HUES6 (cell line): Measurements from ENCODE around the gene TNS1.

ENCODE experiments used
- H3K27ac ChIP-seq: 2 replicates; pipeline ENCODE4 v1.7.0; 2013; ENCODE audit warnings: low read depth, mild to moderate bottlenecking, low read length, inconsistent platforms
- H3K27me3 ChIP-seq: 2 replicates; pipeline ENCODE4 v1.6.1; 2013; ENCODE audit warnings: low read length; ENCODE audit not compliant: control insufficient read depth, insufficient read depth
- H3K36me3 ChIP-seq: 2 replicates; pipeline ENCODE4 v1.6.1; 2013; ENCODE audit warnings: low read length; ENCODE audit not compliant: control insufficient read depth, insufficient read depth
- H3K4me1 ChIP-seq: 2 replicates; pipeline ENCODE4 v1.6.1; 2013; ENCODE audit warnings: low read length; ENCODE audit not compliant: control insufficient read depth, insufficient read depth
- H3K4me3 ChIP-seq: 2 replicates; pipeline ENCODE4 v1.5.1; 2013; ENCODE audit warnings: low read depth, low read length
- H3K9ac ChIP-seq: one replicate; pipeline ENCODE4 v1.6.1; 2013; ENCODE audit warnings: mild to moderate bottlenecking, low read length
- H3K9me3 ChIP-seq: 2 replicates; pipeline ENCODE4 v1.6.1; 2013; ENCODE audit warnings: low read depth, low read length; ENCODE audit not compliant: control insufficient read depth, insufficient read depth

Gene TNS1

GRCh38 chr2:217844696-217845095 is 158.1 kb downstream of the TNS1 start:
- Histone ChIP-seq H3K27ac (no peak overlapping the region), H3K36me3 (no peaks in the 10 kb centered on the region; the same call in 1 of the 2 replicates), H3K4me1 (no peaks in the 10 kb centered on the region), H3K27me3 (no peaks in the 10 kb centered on the region), H3K9me3 (peaks cover 17% of the 10 kb centered on the region), H3K4me3 (no peak overlapping the region), H3K9ac (no peak overlapping the region)

GRCh38 chr2:217843324-217843723 is 159.5 kb downstream of the TNS1 start:
- Histone ChIP-seq H3K9me3 (peaks cover 17% of the 10 kb centered on the region), H3K36me3 (no peaks in the 10 kb centered on the region; the same call in 1 of the 2 replicates), H3K9ac (no peak overlapping the region), H3K27ac (no peak overlapping the region), H3K27me3 (no peaks in the 10 kb centered on the region), H3K4me3 (no peak overlapping the region), H3K4me1 (no peaks in the 10 kb centered on the region)

- H3K9me3 ChIP-seq: peaks cover 17% of the 10 kb centered on the region
- H3K4me1 ChIP-seq: 0 out of 2 replicates have a peak, but pooled peaks cover 5% of the 10 kb centered on the region
- no peaks in the 10 kb centered on the region for H3K27me3 ChIP-seq
- H3K4me3 ChIP-seq: no peak overlapping the region
- no peak overlapping the region for H3K27ac ChIP-seq
- no peaks in the 10 kb centered on the region; the same call in 1 of the 2 replicates for H3K36me3 ChIP-seq
- no peak overlapping the region for H3K9ac ChIP-seq
These were observed 160.8 kb downstream of the TNS1 start for GRCh38 chr2:217842017-217842416.

GRCh38 chr2:217840522-217840921 is 162.3 kb downstream of the TNS1 start:
- Histone ChIP-seq H3K27me3 (no peaks in the 10 kb centered on the region), H3K9me3 (peaks cover 16% of the 10 kb centered on the region), H3K27ac (no peak overlapping the region), H3K4me3 (no peak overlapping the region), H3K4me1 (peaks cover 13% of the 10 kb centered on the region; the same call in 1 of the 2 replicates), H3K36me3 (no peaks in the 10 kb centered on the region; the same call in 1 of the 2 replicates), H3K9ac (no peak overlapping the region)

GRCh38 chr2:217839750-217840107 is 163.1 kb downstream of the TNS1 start:
- Histone ChIP-seq H3K27me3 (no peaks in the 10 kb centered on the region), H3K36me3 (no peaks in the 10 kb centered on the region; the same call in 1 of the 2 replicates), H3K27ac (no peak overlapping the region), H3K4me3 (no peak overlapping the region), H3K4me1 (peaks cover 13% of the 10 kb centered on the region; the same call in 1 of the 2 replicates), H3K9ac (no peak overlapping the region), H3K9me3 (peaks cover 9% of the 10 kb centered on the region)

GRCh38 chr2:217839073-217839749 is 163.6 kb downstream of the TNS1 start:
- Histone ChIP-seq H3K4me3 (no peak overlapping the region), H3K9me3 (peaks cover 4% of the 10 kb centered on the region), H3K4me1 (peaks cover 13% of the 10 kb centered on the region; the same call in 1 of the 2 replicates), H3K9ac (no peak overlapping the region), H3K27ac (no peak overlapping the region), H3K27me3 (no peaks in the 10 kb centered on the region), H3K36me3 (peaks cover under 1% of the 10 kb centered on the region; the same call in 1 of the 2 replicates)

- Histone ChIP-seq H3K27ac (no peak overlapping the region), H3K9ac (no peak overlapping the region), H3K4me1 (peaks cover 13% of the 10 kb centered on the region; the same call in 1 of the 2 replicates)
These were observed 164.4 kb downstream of the TNS1 start for GRCh38 chr2:217838409-217838831.

GRCh38 chr2:217837530-217837929 is 165.3 kb downstream of the TNS1 start:
- Histone ChIP-seq H3K27me3 (no peaks in the 10 kb centered on the region), H3K4me1 (peaks cover 13% of the 10 kb centered on the region; the same call in 1 of the 2 replicates), H3K9ac (no peak overlapping the region), H3K36me3 (0 out of 2 replicates have a peak, but pooled peaks cover 3% of the 10 kb centered on the region), H3K27ac (no peak overlapping the region), H3K4me3 (no peak overlapping the region), H3K9me3 (no peaks in the 10 kb centered on the region)

More at GRCh38 chr2:217838409-217838831, 164.4 kb downstream of the TNS1 start:
- Histone ChIP-seq H3K4me3 (no peak overlapping the region), H3K9me3 (no peaks in the 10 kb centered on the region), H3K27me3 (no peaks in the 10 kb centered on the region), H3K36me3 (0 out of 2 replicates have a peak, but pooled peaks cover 3% of the 10 kb centered on the region)

GRCh38 chr2:217836901-217837491 is 165.8 kb downstream of the TNS1 start:
- H3K27ac ChIP-seq: no peak overlapping the region
- no peaks in the 10 kb centered on the region for H3K27me3 ChIP-seq
- H3K4me1 ChIP-seq: peaks cover 13% of the 10 kb centered on the region; the same call in 1 of the 2 replicates
- no peak overlapping the region for H3K4me3 ChIP-seq
- no peaks in the 10 kb centered on the region for H3K9me3 ChIP-seq
- H3K9ac ChIP-seq: no peak overlapping the region
- 0 out of 2 replicates have a peak, but pooled peaks cover 3% of the 10 kb centered on the region for H3K36me3 ChIP-seq

GRCh38 chr2:217835931-217836891 is 166.6 kb downstream of the TNS1 start:
- Histone ChIP-seq H3K9me3 (no peaks in the 10 kb centered on the region), H3K27ac (no peak overlapping the region), H3K27me3 (no peaks in the 10 kb centered on the region), H3K36me3 (0 out of 2 replicates have a peak, but pooled peaks cover 3% of the 10 kb centered on the region), H3K4me3 (no peak overlapping the region), H3K4me1 (peaks cover 13% of the 10 kb centered on the region; the same call in 1 of the 2 replicates), H3K9ac (no peak overlapping the region)
